Stimulated activated CD8-positive, alpha-beta memory T cell treated with anti-CD3 and anti-CD28 coated beads, Interleukin-4, amount 100 ng/mL, for 1 hour (primary cell): ENCODE results near the gene CFAP45.

Experiments
- DNase-seq, 2 donors: peaks; one replicate each; pipeline ENCODE4 v3.0.0-alpha.2; 2020; ENCODE audit warnings: low read depth in 2 of 2, low spot score in 1 of 2

Gene CFAP45

DNA sequence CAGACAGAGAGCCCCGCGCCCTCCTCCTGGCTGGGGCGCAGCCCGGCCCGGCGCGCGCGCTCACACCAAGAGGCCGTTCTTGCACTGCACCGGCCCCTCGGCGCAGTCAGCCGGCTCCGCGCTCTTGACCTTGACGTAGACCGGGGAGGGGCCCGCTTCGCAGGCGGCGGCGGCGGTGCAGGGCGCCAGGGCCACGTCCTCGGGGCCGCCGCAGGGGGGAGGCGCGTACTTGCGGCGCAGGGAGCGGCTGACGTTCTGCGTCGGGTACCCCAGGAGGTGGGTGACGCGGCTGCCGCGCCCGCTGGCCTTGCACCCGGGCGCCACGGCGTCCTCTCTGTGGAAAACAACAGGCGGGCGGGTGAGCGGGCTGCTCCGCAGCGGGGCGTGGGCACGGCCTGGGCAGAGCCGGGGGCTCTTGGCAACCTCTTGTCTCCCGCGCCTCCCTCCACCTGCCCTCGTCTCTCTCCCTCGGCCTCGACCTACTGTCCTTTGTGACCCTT is 45.2 kb downstream of the CFAP45 start:
- peak; percentile 35 to 49 for DNase-seq

DNA sequence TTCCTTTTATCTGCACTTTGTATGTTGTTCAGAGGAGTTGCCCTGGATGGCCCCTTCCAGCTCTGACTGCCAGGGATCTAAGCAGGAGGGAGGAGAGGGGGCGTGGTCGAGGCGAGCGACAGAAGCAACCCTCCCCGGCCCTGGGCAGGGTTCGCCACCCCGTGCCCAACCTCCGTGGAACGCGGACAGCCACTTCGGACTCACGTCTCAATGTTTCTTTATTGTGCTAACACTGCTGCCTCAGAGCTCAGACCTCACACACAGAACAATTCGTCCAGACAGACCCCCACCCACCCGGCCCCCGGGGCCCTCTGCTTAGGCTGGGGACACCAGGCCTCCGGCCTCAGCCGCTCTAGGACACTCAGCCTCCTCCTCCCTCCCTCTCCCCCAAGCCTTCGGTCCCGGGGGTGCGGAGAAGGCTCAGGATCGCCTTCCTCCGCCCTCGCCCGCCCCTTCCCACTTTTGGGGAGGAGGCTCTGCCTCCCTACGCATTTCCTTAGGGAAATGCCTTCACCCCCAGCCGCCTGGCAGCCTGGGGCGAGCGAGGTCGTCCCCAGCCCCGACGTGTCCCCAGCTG is 45.8 kb downstream of the CFAP45 start:
- DNase-seq = no peak

DNA sequence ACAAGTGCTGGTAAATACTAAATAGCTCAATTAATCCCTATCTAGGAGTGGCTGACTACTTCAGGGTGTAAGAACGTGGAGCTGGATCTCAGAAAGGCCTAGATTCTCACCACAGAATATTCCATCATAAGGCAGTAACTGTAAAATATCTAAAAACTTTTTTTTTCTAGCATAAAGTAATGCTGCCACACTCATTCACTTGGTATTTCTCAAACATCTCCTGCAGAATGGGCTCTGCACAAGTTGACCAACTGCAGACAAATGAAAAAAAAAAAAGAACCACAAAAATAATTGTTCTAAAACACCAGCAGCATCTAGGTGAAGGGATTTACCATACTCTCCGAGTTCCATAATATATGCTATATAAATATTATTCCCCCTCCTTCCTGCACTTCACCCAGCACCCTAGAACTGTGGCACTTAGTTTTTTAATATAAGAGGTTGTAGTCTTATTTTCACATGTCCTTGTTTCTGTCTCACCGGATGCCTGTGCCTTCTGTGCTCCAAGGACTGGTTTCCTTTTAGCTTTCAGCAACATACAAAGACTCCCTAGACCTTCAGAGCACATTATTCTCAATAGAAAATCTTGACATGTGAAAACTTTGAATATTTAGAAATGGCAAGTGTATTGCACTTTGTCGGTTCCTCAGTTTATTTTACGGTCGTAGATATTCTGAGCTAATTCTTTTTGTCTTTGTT is 46.4 kb downstream of the CFAP45 start:
- no peak for DNase-seq

DNA sequence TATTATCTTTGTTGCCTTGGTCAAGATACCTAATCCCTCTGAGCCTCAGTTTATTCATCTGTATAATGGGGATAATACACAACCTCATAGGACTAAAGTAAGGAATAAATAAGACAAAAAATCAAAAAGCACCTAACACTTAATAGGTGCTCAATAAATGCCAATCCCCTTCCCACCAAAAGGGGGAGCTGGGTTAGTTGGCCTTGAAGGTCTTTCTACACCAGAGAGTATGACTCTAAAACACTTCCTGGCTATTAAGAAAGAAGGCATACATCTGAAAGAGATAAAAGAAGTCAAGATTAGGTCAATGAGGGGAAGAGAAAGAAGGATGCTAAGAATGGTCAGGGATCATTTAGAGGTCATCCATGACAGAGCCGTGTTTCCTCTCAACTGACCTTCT is 48.6 kb downstream of the CFAP45 start:
- no peak for DNase-seq

DNA sequence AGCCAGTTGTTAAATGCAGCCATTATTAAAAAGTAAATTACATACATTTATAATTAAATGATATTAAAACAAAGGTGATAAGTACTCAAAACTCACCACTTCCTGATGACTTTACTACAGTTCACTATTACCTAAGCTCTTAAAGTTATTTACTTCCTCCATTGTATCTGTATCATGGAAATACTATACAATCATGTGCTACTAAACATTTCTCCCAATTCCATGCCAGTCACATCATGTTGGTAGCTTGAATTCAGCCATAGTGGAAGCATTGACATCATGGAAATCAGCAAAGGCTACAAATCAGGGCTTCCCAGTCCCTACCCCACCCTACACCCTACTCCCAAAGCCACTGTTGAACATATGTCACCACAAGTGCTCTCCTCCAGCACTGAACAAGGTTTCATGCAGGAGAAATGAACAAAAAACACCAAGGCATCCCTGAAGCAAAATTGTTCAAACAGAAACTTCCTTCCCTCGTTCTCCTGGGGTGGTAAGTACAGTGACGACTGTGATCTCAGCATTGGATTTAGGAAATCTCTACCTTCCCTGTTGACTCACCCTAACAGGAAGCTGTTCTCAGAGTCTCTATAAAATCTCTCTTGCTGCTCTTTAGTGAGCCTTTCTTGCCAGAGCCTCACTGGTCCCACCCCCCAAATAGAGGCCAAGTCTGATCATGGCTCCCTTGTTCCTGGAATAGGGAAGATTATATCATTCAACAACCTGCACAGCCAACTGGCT is 50.2 kb downstream of the CFAP45 start:
- DNase-seq = no peak

DNA sequence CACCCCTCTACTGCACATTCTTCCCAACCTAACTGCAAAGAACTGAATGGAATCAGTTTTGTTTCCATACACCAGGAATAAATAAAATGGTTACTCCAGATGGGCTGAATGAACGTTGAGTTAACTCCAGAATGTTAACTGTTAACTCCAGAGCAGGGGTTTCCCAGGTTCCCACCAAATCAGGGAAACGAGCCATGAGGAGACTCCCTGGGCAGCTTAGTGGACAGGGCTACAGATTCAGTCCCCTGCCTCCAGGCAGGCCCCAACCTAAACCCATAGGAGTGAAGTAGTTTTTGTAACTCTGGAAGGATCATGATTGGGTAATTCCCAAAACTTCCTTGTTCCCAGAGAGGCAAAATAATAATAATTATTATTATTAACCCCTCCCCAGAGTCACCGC is 51.6 kb downstream of the CFAP45 start:
- DNase-seq = no peak

DNA sequence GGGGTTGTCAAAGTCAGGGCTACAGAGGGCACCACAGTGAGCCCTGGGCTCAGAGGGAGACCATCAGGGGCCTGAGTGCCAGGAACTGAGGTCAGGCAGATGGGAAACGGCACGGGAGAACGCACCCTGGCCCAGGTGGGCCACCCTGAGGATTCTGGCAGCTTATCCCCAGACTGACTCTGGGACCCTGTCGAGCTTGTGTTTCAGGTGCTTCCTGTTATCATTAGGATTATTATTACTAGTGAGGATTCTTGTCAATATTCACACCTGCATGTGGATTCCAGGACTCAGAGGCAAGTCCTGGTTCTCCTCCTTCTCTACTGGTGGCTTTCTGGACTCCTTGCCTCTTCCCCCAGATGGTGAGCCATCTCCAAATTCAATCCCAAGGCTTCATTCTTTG is 52.7 kb downstream of the CFAP45 start:
- DNase-seq = no peak

DNA sequence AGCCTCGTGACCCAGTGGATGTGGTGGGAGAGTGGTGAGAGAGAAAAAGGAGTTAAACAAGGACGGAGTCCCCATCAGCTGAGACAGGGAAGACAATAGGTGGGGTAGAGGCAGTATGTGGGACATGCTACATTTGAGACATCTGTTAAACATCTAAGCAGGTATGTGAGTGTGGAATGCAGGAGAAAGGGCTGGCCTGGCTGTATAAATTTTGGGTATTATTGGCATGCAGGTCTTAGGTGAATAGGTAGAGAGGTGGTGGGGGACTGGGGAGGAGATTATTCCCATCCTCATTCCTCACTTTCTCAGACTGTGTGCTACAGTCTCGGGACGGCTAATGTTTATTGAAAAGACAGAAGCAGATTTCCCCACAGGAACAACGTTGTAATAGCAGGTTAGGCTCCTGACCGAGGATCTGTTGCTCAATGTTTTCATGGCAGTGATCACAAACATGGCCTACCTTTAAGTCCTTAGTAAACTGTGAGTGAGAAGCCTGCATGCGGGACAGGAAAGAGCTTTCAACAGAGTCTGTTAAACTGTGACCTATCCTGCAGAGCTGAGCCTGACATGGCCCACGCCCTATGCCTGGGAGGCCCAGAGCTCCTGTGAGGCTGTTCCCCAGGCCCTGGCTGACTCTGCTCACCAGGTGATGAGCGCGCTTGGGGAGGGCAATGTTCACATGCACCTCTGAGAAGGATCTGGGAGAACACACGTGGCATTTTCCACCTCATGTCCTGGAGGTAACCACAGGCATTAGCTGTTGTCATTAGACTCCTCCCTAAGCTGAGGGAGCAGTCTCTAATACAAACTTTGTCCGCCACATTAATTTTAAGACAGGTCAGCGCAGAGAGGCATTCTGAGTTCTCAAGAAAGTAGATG is 54.0 kb downstream of the CFAP45 start:
- DNase-seq = no peak

DNA sequence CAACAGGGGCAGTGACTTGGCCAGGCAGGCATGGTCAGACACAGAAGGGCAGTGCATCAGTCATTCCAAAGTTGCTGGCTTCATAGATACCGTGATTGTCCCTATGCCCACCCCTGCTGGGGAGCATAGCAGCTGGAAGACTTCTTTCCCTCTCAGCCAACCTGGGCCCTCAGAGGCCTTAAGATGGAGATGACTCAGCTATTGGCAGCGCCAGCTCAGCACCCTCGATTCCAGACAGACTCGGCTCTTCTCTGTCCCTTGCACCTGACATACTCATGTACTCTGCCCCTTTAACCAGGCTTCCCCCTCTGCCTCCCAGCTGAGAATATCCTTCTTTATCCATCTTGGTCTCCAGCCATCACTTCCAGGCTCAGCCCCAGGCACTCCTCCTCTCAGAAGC is 56.5 kb downstream of the CFAP45 start:
- DNase-seq = no peak

DNA sequence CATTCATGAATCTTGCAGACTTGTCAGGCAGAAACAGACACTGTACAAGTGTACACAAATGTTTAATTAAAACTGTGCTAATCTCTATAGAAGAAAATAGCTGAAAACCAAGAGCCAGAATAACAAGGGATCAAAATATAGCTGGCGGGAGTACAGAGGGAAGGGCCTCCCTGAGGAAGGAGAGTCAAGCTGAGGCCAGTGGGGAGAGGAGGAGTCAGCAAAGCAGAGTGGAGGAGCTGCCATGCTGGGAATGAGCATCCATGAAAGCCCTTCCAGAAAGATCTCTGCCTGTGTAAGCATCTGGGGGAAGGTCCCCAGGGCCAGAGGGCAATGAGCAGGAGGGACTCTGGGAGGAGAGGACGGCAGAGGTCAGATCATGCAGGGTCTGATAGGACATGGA is 58.2 kb downstream of the CFAP45 start:
- DNase-seq = no peak

DNA sequence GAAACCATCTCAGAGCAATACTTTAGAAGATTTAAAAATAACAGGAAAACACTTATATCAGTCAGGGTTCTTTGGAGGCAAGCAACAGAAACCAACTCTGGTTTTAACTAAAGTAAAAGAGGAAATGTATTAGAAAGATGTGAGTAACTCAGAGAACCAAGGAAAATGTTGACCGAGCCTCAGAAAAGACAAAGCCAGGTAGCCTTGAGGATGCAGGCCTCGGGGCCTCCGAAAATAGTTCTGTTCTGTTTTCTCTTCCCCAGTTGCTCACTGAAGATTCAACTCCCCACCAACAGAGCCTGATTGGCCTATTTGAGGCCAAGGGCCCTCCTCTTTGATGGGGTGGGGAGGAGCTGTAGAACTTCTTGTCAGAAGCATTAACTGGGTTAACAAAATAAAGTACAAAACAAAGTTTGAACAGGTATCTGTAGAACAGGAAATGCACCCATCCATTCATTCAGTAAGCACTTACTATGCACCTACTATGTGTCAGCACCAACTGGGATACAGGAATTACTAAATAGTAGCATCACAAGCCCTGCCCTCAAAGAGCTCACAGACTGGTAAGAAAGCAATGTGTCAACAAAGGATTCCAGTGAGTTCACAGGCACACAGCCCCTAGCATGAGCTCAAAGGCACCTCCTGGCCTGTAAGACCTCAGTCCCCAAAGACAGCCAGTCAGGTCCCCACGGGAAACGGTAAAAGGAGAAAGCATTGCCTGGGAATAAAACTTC is 60.7 kb downstream of the CFAP45 start:
- DNase-seq = no peak

DNA sequence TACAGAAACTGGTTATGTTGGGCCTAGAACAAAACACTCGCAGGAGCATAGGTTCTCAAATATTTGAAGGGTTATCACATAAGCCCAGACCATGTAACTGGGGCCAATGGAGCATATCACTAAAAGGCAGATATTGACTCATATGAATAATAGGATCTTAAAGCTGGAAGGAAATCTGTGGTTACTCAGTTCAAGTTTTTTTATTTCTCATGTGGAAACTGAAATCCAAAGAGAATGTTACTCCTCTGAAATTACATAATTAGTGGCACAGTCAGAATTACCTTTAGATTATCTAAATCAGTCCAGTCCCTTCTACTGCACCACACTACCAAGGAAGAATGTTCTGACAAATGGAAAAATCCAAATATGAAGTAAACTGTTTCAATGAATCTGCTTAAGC is 61.2 kb downstream of the CFAP45 start:
- no peak for DNase-seq

DNA sequence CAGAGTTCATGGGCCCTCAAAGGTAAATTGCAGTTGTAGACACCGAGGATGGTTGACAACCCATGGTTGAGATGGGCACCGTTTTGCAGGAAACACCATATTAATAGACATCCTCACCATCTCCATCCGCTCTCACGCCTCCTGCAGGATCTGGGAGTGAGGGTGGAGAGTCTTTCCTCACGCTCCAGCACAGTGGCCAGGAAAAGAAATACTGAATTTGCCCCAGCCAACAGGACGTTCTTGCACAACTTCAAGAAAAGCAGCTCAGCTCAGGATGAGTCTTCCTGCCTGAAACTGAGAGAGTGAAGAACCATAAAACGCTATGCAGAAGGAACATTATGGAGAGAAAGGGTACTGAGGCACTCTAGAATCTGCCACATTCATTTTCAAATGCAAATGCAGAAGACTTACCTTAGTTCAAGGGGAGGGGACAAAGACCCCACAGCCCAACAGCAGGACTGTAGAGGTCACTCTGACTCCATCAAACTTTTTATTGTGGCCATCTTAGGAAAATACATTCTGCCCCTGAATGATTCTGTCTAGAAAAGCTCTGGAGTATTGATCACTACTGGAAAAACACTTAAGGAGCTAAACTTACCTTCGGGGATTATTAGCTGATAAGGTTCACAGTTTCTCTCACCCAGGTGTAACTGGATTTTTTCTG is 64.0 kb downstream of the CFAP45 start:
- DNase-seq = no peak

DNA sequence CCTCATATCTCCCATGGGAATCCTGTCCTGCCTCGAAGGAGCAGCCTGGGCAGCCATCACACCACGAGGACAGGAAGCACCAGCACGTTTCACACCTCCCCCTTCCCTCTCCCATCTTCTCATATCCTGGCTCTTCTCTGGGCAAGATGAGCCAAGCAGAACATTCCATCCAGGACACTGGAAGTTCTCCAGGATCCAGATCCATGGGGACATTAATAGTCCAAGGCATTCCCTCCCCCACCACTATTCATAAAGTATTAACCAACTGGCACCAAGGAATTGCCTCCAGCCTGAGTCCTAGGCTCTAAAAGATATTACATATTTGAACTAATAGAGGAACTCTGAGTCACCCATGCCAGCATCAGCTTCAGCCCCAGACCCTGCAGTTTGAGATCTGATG is 64.6 kb downstream of the CFAP45 start:
- no peak for DNase-seq

DNA sequence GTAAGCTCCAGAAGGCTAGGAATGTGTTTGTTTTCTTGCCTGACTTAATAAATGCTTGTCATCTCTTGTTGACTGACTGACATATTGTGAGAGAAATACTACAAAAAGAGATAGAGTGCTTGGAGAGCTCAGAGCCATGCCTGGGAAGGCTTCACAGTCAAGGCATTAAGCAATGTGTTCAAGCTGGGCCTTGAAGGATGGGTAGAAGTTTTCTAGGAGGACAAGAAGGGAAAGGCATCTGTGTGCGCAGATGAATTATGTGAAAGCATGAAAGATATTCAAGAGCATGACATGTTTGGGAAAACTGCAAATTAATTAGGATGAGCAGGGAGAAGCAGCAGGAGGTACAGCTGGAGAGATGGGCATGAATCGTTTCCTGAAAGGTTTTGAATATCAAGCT is 67.7 kb downstream of the CFAP45 start:
- DNase-seq = no peak

DNA sequence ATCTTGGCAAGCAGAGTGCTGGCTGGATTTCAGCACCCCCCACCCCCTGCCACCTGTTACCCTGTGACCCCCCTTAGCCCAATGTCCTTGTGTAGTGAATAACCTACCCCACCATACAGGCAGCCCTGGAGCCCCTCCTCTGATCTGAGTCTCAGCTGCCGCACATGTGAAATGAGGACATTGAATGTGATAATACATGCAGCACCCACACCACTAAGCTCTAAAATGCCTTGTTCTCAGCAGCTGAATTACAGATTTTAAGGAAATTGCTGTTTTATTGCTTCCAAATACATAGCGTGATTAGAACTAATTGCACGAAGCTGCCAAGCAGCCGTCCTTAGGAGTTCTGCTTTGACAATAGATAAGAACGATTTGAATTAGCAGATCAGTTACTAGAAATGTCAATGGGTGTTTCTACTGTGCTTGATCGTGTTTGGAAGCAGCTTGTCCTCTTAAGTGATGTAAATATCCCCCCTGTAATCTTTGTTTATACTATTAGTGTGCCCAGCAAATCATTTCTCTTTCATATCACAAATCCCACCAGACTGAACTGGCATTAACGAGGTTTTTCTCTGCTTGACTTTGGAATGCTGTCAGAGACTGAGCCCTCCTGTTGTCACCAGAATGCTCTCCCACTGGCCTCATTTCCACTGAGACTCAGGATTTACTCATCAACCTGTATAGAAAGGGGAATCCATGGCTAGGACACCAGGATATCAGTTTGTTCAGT is 68.4 kb downstream of the CFAP45 start:
- no peak for DNase-seq

DNA sequence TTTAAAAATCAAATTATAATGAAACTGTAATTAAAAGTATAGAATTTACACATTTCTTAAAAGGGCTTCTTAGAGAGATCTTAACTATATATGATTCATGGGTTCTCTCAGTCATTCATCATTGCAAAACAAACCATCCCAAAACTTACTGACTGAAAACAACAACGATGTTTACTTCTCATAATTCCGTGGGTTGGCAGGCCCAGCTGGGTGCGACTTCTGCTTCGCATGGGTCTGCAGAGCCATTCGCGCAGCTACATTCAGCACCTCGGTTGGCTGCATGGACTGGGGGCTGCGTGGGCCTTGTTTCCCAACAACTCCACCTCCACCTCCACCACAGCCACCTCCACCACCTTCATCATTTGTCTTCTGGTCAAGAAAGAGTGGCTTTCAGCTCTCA is 69.2 kb downstream of the CFAP45 start:
- DNase-seq = no peak

DNA sequence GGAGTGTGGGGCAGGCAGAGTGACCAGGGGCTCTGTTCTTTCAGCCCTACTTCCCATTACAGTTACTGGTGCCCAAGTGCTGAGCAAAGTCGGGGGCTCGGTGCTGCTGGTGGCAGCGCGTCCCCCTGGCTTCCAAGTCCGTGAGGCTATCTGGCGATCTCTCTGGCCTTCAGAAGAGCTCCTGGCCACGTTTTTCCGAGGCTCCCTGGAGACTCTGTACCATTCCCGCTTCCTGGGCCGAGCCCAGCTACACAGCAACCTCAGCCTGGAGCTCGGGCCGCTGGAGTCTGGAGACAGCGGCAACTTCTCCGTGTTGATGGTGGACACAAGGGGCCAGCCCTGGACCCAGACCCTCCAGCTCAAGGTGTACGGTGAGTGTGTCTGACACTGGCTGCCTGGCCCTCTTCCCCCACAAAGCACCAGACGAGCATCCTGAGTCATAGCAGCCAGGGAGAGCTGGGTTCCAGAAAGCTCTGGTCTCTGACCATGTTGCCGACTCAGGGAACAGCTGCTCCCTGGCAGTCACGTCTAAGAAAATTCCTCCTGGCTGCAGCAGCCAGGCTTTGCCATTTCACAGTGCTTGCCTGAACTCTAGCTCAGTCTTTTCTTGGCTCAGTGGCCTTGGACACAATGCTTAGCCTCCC is 70.0 kb downstream of the CFAP45 start:
- no peak for DNase-seq

DNA sequence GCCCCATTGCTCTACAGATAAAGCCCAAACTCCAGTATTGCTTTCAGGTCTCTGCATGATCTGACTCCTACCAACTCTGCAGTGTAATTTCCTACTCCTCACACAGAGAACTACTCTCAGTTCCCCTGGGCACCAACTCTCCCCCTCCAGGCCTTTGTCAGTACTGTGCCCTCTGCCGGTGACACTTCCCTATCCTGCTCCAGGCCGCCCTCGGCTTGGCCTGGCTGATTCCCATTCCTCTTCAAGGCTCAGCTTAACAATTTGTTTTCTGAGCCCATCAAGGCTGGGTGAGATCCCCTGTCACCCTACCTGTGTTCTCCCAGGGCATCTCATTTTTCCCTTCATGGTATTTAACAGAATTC is 70.7 kb downstream of the CFAP45 start:
- DNase-seq = no peak
